Uterus (tissue), 2 donors: ENCODE measurements around the gene ARSI.

ENCODE experiments used
- POLR2A ChIP-seq, 2 donors: fragments of 450-650 bp; IDR thresholded peaks; one replicate each; pipeline ENCODE4 v1.6.1; 2016; ENCODE audit warnings: antibody characterized with exemption in 2 of 2, mild to moderate bottlenecking in 1 of 2, moderate library complexity in 1 of 2
- TF ChIP-seq, protein P1 (sequence below), 4 experiments: fragments of 200-600 bp in 2 of 4; fragments of 450-650 bp in 2 of 4; sonication (generic) in 2 of 4; IDR thresholded peaks; one replicate each; pipeline ENCODE4 v1.5.1; 2016 to 2019; ENCODE audit warnings: antibody characterized with exemption in 4 of 4, mild to moderate bottlenecking in 2 of 4, moderate library complexity in 1 of 4

DNA sequence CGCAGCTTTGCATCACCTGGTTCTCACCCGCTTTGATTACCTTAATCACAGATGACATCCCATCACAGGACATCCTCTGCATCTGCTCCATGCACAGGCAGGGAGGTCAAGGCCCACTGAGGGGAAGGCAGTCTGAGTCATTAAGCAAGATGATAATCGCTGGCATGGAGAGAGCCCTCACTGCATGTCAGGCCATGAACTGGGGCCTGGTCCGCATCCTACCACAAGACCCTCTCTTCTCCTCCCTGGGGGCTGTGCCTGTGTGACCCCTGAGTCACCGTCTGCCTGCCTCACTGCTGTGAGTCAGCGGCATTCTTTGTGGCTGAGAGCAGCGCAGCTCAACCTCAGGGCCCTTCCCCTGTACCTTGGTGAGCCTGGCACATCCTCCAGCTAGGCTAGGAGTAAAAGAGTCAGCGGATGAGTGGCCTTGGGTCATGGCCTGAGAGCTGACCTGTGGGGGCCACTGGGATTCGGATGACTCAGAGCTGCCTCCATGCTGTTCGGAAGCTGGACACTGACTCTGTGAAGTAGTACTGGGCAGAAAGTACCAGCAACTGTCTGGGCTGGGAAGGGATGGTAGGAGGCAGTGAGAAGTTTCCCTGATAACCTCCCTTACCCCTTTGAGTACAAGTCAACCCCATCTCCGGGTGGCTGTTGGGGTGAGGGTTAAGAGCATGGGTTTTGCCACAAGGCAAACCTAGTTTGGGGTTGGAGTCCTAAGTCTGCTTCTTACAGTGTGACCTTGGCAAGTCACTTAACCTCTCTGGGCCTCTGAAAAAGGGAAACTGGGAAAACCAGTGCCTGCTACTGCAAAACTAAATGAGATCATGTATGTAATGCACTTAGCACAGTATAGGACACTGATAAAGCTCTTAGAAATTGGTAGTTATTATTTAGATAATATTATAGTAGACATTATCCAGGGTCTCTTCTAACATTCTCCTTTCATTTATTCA is 14.6 kb upstream of the ARSI start:
- TF ChIP-seq, protein P1, sequence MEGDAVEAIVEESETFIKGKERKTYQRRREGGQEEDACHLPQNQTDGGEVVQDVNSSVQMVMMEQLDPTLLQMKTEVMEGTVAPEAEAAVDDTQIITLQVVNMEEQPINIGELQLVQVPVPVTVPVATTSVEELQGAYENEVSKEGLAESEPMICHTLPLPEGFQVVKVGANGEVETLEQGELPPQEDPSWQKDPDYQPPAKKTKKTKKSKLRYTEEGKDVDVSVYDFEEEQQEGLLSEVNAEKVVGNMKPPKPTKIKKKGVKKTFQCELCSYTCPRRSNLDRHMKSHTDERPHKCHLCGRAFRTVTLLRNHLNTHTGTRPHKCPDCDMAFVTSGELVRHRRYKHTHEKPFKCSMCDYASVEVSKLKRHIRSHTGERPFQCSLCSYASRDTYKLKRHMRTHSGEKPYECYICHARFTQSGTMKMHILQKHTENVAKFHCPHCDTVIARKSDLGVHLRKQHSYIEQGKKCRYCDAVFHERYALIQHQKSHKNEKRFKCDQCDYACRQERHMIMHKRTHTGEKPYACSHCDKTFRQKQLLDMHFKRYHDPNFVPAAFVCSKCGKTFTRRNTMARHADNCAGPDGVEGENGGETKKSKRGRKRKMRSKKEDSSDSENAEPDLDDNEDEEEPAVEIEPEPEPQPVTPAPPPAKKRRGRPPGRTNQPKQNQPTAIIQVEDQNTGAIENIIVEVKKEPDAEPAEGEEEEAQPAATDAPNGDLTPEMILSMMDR (IDR thresholded peaks at IDR 0.05), result no peak
- no peak for TF ChIP-seq POLR2A (IDR thresholded peaks at IDR 0.05)
